K562 treated with DMSO at 1 percent for 12 hours (cell line): ENCODE measurements around the gene TRAPPC2B. TPM values are rescaled to one million over a fixed set of nuclear protein-coding genes. Genes with fewer than 3 reads are reported as not detected.

Experiments
- total RNA-seq: library from RNA; unstranded; fragments of 300-600 nt; gene quantifications from 2 replicates; pipeline ENCODE4 v1.2.3, GENCODE V29; 2022; ENCODE audit not compliant: insufficient read depth

Gene TRAPPC2B
- total RNA-seq: 6.2 and 8.9 TPM in 2 replicates

DNA sequence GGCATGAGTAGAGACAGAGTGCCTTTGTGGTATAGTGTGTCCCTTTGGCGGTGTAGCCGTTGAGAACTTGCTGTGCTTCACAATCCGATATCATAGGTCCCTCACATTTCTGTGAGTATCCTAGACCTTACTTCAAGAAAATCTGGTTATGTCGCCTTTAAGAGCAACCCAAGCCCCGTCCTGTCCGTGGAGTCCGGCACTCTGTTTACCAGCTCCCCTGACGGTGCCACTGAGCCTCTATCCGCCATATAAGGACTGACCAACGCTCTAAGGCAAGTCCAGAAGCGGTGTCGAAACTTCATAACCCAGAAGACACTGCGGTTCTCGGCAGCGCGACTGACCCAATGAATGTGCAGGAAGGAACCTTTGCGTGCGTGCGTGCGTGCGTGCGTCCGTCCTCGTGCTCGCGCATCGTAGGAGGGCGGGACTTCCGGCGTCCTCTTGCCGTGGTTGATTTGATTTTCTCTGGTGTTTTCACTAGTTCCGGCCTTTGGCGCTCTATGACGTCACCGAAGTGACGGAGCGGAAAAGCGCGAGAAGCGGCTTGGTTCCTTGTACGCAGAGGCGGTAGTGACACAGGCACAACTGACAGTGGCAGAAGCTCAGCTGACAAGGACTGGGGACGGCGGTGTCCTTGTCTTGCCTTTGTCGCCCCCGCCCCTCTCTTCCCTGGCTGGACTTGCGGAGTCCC is at the start of gene TRAPPC2B, which contains the start of gene ZNF547:
Gene TRAPPC2B, plus strand, starts transcription at position 555 of the 691 bp plus-strand sequence. CDS start 1,283 bp downstream, outside the sequence.
Gene ZNF547, plus strand, starts transcription at position 555 of the 691 bp plus-strand sequence. CDS start 5,005 bp downstream, outside the sequence.

DNA sequence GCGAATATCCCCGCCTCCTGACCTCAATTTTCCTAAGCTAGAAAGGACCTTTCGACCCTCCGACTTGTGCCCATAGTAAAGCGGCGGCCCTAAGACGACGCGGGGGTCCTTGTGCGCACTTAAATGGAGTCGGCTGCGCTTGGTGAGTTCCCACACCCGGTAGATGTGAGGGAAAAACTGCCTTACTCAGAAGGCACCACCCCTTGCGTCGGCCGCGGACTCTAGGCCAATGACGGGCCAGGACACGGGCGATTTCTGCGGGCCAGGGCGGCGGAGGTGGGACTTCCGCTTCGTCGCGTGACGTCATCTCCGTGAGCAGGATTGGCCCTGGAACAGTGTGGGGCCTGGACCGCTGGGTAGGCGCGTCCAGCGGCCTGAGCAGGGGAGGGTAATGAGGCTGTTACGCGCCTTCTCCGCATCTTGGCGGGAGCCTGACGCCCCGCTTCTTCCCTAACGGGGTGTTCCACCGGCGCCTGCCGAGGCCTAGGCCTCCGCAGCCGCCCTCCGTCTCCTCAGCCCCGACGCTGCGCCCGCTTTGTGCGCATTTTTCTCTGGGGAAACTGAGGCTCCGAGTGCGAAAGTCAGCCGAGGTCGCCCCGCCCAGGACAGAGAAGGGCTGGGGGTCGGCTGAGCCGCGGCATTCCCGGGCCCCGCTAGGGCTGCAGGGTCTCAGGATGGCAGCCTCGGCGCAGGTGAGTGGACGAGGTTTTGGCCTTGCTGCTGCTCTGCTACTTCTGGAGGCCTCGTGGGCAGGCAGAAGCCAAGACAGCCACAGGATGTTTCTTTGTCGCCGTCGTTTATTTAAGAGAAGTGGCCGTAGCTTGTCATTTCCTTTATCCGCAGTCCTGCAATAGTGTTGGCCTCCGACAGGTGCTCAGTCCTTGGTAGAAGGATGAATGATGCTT is 42.9 kb upstream of the TRAPPC2B start, which contains the start of gene ZNF543:
Gene ZNF543, plus strand, starts transcription at position 293 of the 905 bp plus-strand sequence. Its CDS starts 382 bp downstream, at position 675.

GRCh38 chr19:57350877-57351805 is 12.2 kb upstream of the TRAPPC2B start, which contains the start of gene ZNF304:
ZNF304 (plus strand) TSS chr19:57351271; CDS start chr19:57351665, 394 bp downstream.

GRCh38 chr19:57389730-57390598 is 26.6 kb downstream of the TRAPPC2B start, which contains the start of gene ZNF548:
ZNF548 (plus strand) TSS chr19:57389854; CDS start chr19:57390100, 246 bp downstream.

GRCh38 chr19:57410877-57411671 is 47.7 kb downstream of the TRAPPC2B start, which contains the start of gene ZNF17:
ZNF17 (plus strand) TSS chr19:57411161; CDS start chr19:57413616, 2,455 bp downstream.

Other genes starting within 250 kb of the TRAPPC2B start
- gene USP29, start 243.6 kb upstream of the TRAPPC2B start, total RNA-seq: not detected in 2 replicates
- gene ZIM3, start 218.3 kb upstream of the TRAPPC2B start, total RNA-seq: not detected in 2 replicates
- gene DUXA, start 196.1 kb upstream of the TRAPPC2B start, total RNA-seq: 0.85 TPM in 1 of 2 replicates, not detected in the other
- gene ZNF264, start 172.1 kb upstream of the TRAPPC2B start, total RNA-seq: 0.27 and 2.0 TPM in 2 replicates
- gene AURKC, start 132.5 kb upstream of the TRAPPC2B start, total RNA-seq: 9.3 and 10.7 TPM in 2 replicates
- gene ZNF805, start 122.9 kb upstream of the TRAPPC2B start, total RNA-seq: 0.45 and 2.5 TPM in 2 replicates
- gene ZNF460, start 83.1 kb upstream of the TRAPPC2B start, total RNA-seq: 2.0 TPM in 1 of 2 replicates, not detected in the other
- 0.63 and 2.8 TPM in 2 replicates for gene ZNF543, start 43.1 kb upstream of the TRAPPC2B start, total RNA-seq
- 0.90 and 3.1 TPM in 2 replicates for gene ZNF304, start 12.3 kb upstream of the TRAPPC2B start, total RNA-seq
- 1.3 and 3.0 TPM in 2 replicates for gene ZNF547, start within 50 bp of the TRAPPC2B start, total RNA-seq
- 0.81 and 5.3 TPM in 2 replicates for gene ZNF548, start 26.3 kb downstream of the TRAPPC2B start, total RNA-seq
- 4.8 and 9.6 TPM in 2 replicates for gene ZNF17, start 47.6 kb downstream of the TRAPPC2B start, total RNA-seq
- 9.4 and 15.0 TPM in 2 replicates for gene ZNF749, start 71.8 kb downstream of the TRAPPC2B start, total RNA-seq
- not detected in 2 replicates for gene VN1R1, start 93.6 kb downstream of the TRAPPC2B start, total RNA-seq
- 0.44 and 2.1 TPM in 2 replicates for gene ZNF772, start 114.0 kb downstream of the TRAPPC2B start, total RNA-seq
- 1.3 TPM in 2 replicates for gene ZNF419, start 124.2 kb downstream of the TRAPPC2B start, total RNA-seq
- 1.3 TPM in 1 of 2 replicates, not detected in the other for gene ZNF773, start 136.4 kb downstream of the TRAPPC2B start, total RNA-seq
- gene ZNF549, start 163.8 kb downstream of the TRAPPC2B start, total RNA-seq: 0.16 TPM in 1 of 2 replicates, not detected in the other
- 2.5 and 3.1 TPM in 2 replicates for gene ZNF550, start 196.3 kb downstream of the TRAPPC2B start, total RNA-seq
- 1.3 and 2.0 TPM in 2 replicates for gene ZNF416, start 215.4 kb downstream of the TRAPPC2B start, total RNA-seq
- gene ZIK1, start 220.6 kb downstream of the TRAPPC2B start, total RNA-seq: 0.36 TPM in 1 of 2 replicates, not detected in the other
- gene ZNF530, start 236.3 kb downstream of the TRAPPC2B start, total RNA-seq: 5.8 and 6.7 TPM in 2 replicates